SK-N-SH (cell line): Measurements from ENCODE around the gene FBXL12. TPM values are rescaled to one million over a fixed set of nuclear protein-coding genes. Genes with fewer than 3 reads are reported as not detected.

Experiments used
- CTCF ChIA-PET: fragments of 300-600, 350-600 bp; formaldehyde crosslinking; extraction: SDS; loops from one replicate; lab custom pipeline; 2021; lab: Yijun Ruan, JAX
- POLR2A ChIA-PET: fragments of 350-600 bp; sonication (Branson Sonifier 250); formaldehyde crosslinking; extraction: SDS; loops from one replicate; lab custom pipeline; 2020; ENCODE audit warnings: antibody characterized with exemption, inconsistent platforms; lab: Yijun Ruan, JAX
- DNase-seq: peaks from one replicate; pipeline ENCODE4 v3.0.0; 2012
- H2AFZ ChIP-seq: fragments of 200-600 bp; sonication (generic); 2 replicates; pipeline ENCODE4 v1.8.1; 2016; ENCODE audit warnings: antibody characterized with exemption, mild to moderate bottlenecking, low read depth
- H3F3A ChIP-seq: fragments of 200-600 bp; sonication (generic); replicated peaks from 2 replicates; pipeline ENCODE3; 2016; ENCODE audit warnings: antibody characterized with exemption, mild to moderate bottlenecking; ENCODE audit not compliant: insufficient read depth
- H3K27ac ChIP-seq, 2 experiments: fragments of 200-500 bp in 1 of 2; fragments of 200-600 bp in 1 of 2; sonication (Bioruptor generic) in 1 of 2; sonication (generic), shearing (Covaris generic) in 1 of 2; 2 replicates each; pipeline versions ENCODE4 v1.5.1 to v1.6.1; 2014 to 2016; ENCODE audit warnings: low read depth in 2 of 2, inconsistent platforms in 1 of 2, low read length in 1 of 2, mild to moderate bottlenecking in 1 of 2, mixed read lengths in 1 of 2
- H3K27me3 ChIP-seq: fragments of 200-600 bp; sonication (generic), shearing (Covaris generic); 2 replicates; pipeline ENCODE4 v1.6.1; 2016; ENCODE audit warnings: mixed run types; ENCODE audit not compliant: insufficient read depth
- H3K36me3 ChIP-seq, 2 experiments: fragments of 200-500 bp in 1 of 2; fragments of 200-600 bp in 1 of 2; sonication (Bioruptor generic) in 1 of 2; sonication (generic) in 1 of 2; replicated peaks in 1 of 2; 2 replicates each; pipeline versions ENCODE3 to v1.5.1; 2014 to 2016; ENCODE audit warnings: low read length in 1 of 2, mild to moderate bottlenecking in 1 of 2; ENCODE audit not compliant: insufficient read depth in 2 of 2, control insufficient read depth in 1 of 2
- H3K4me1 ChIP-seq, 2 experiments: fragments of 200-500 bp in 1 of 2; fragments of 200-600 bp in 1 of 2; sonication (Bioruptor generic) in 1 of 2; sonication (generic), shearing (Covaris generic) in 1 of 2; 2 replicates each; pipeline versions ENCODE4 v1.5.1 to v1.6.1; 2014 to 2016; ENCODE audit warnings: low read depth in 1 of 2, low read length in 1 of 2, mixed run types in 1 of 2; ENCODE audit not compliant: insufficient read depth in 2 of 2, control insufficient read depth in 1 of 2
- H3K4me2 ChIP-seq: fragments of 200-600 bp; sonication (generic), shearing (Covaris generic); 2 replicates; pipeline ENCODE4 v1.6.1; 2017; ENCODE audit warnings: mixed run types
- H3K4me3 ChIP-seq, 2 experiments: fragments of 200-500 bp in 1 of 2; fragments of 200-600 bp in 1 of 2; sonication (Bioruptor generic) in 1 of 2; sonication (generic), shearing (Covaris generic) in 1 of 2; 2 replicates each; pipeline versions ENCODE4 v1.5.1 to v1.8.1; 2014 to 2016; ENCODE audit warnings: low read depth in 2 of 2, inconsistent platforms in 1 of 2, low read length in 1 of 2, mild to moderate bottlenecking in 1 of 2, mixed read lengths in 1 of 2, moderate library complexity in 1 of 2
- H3K79me2 ChIP-seq: fragments of 200-600 bp; sonication (generic); 2 replicates; pipeline ENCODE4 v1.8.1; 2017; ENCODE audit warnings: mild to moderate bottlenecking; ENCODE audit not compliant: insufficient read depth
- H3K9ac ChIP-seq: fragments of 200-600 bp; sonication (generic); 2 replicates; pipeline ENCODE4 v1.6.1; 2017; ENCODE audit warnings: mixed run types
- H3K9me2 ChIP-seq: fragments of 200-600 bp; sonication (generic); 2 replicates; pipeline ENCODE4 v1.6.1; 2017; ENCODE audit warnings: mixed run types
- H3K9me3 ChIP-seq: fragments of 200-600 bp; sonication (generic); 2 replicates; pipeline ENCODE4 v1.6.1; 2017; ENCODE audit warnings: mixed run types, mild to moderate bottlenecking, moderate library complexity
- H4K20me1 ChIP-seq: fragments of 200-600 bp; sonication (generic); 2 replicates; pipeline ENCODE4 v1.6.1; 2017; ENCODE audit warnings: mild to moderate bottlenecking, mixed run types; ENCODE audit not compliant: insufficient read depth
- CTCF ChIP-seq: fragments of 200-600 bp; sonication (generic); IDR thresholded peaks from 2 replicates; pipeline ENCODE4 v1.6.1; 2017; ENCODE audit warnings: antibody characterized with exemption, mild to moderate bottlenecking, moderate library complexity
- ELF1 ChIP-seq: IDR thresholded peaks from 2 replicates; pipeline ENCODE4 v1.4.0; 2012
- EP300 ChIP-seq, 2 experiments: IDR thresholded peaks; 2 replicates each; pipeline versions ENCODE4 v1.4.0 to v1.6.1; 2012; ENCODE audit warnings: borderline replicate concordance in 1 of 2, low read depth in 1 of 2, low read length in 1 of 2
- EZH2phosphoT487 ChIP-seq: fragments of 200-600 bp; sonication (generic); IDR thresholded peaks from 2 replicates; pipeline ENCODE4 v1.6.1; 2017; ENCODE audit warnings: low read depth, mixed run types, mild to moderate bottlenecking, antibody characterized with exemption, moderate library complexity, borderline replicate concordance
- FOSL2 ChIP-seq: IDR thresholded peaks from 2 replicates; pipeline ENCODE4 v1.4.0; 2012; ENCODE audit warnings: low read depth, mild to moderate bottlenecking, moderate library complexity, borderline replicate concordance
- FOXJ3 ChIP-seq: sonication (generic); formaldehyde crosslinking; IDR thresholded peaks from 2 replicates; pipeline ENCODE4 v1.5.1; 2020; ENCODE audit warnings: mild to moderate bottlenecking, missing genetic modification reagents
- GATA2 ChIP-seq: sonication (generic); formaldehyde crosslinking; IDR thresholded peaks from 2 replicates; pipeline ENCODE4 v1.5.0; 2020; ENCODE audit warnings: mild to moderate bottlenecking, missing genetic modification reagents
- MAX ChIP-seq: IDR thresholded peaks from 2 replicates; pipeline ENCODE4 v1.4.0; 2012; ENCODE audit warnings: low read depth
- MXI1 ChIP-seq: IDR thresholded peaks from 2 replicates; pipeline ENCODE4 v1.6.1; 2012; ENCODE audit warnings: mild to moderate bottlenecking, low read depth, low read length, improper control_type of control experiment
- NFIC ChIP-seq: IDR thresholded peaks from 2 replicates; pipeline ENCODE4 v1.4.0; 2012; ENCODE audit warnings: borderline replicate concordance
- POLR2AphosphoS5 ChIP-seq: IDR thresholded peaks from 2 replicates; pipeline ENCODE4 v1.6.1; 2012; ENCODE audit warnings: low read depth, low read length
- RAD21 ChIP-seq: IDR thresholded peaks from 2 replicates; pipeline ENCODE4 v1.6.1; 2012; ENCODE audit warnings: mild to moderate bottlenecking, low read length
- RCOR1 ChIP-seq: fragments of 150-350 bp; IDR thresholded peaks from 2 replicates; pipeline ENCODE4 v1.6.1; 2017; ENCODE audit warnings: antibody characterized with exemption, low read length
- RFX5 ChIP-seq: IDR thresholded peaks from 2 replicates; pipeline ENCODE4 v1.6.1; 2012; ENCODE audit warnings: mild to moderate bottlenecking, improper control_type of control experiment, low read length
- SIN3A ChIP-seq: IDR thresholded peaks from 2 replicates; pipeline ENCODE4 v1.6.1; 2012; ENCODE audit warnings: low read depth, mild to moderate bottlenecking, low read length, moderate library complexity, borderline replicate concordance
- TCF12 ChIP-seq: IDR thresholded peaks from 2 replicates; pipeline ENCODE4 v1.4.0; 2012
- YY1 ChIP-seq: IDR thresholded peaks from 2 replicates; pipeline ENCODE4 v1.4.0; 2012; ENCODE audit warnings: low read depth, mild to moderate bottlenecking
- WGBS: methylation state at CpG from one replicate; pipeline ENCODE4 v1.1.6; 2017; ENCODE audit warnings: low lambda C conversion rate; 5-methylcytosine and 5-hydroxymethylcytosine counted together
- polyA plus RNA-seq, 3 experiments: library from polyadenylated mRNA; depleted of rRNA; stranded (reverse); fragments of >200 nt; gene quantifications; 2 replicates each; pipeline ENCODE4 v1.2.3, GENCODE V29; 2012
- TF ChIP-seq, protein P1 (sequence below): fragments of 150-350 bp; IDR thresholded peaks from 2 replicates; pipeline ENCODE4 v1.6.1; 2016; ENCODE audit warnings: mild to moderate bottlenecking, low read depth, low read length
- TF ChIP-seq, protein P2 (sequence below): fragments of 150-350 bp; IDR thresholded peaks from 2 replicates; pipeline ENCODE4 v1.6.1; 2017; ENCODE audit warnings: antibody characterized with exemption, low read length, low read depth, borderline replicate concordance
- TF ChIP-seq, protein P3 (sequence below): IDR thresholded peaks from 2 replicates; pipeline ENCODE4 v1.6.1; 2012; ENCODE audit warnings: mild to moderate bottlenecking, low read depth, low read length, moderate library complexity

Gene FBXL12
- polyA plus RNA-seq, 1 of the 3 experiments (the other 2 are of a cell fraction) = 27.1 TPM

- H3K27me3 ChIP-seq = no peaks in the 10 kb centered on the region
- H3K79me2 ChIP-seq = no peaks in the 10 kb centered on the region
- no peak for DNase-seq
- 79% methylated on average over 8 of the region's 8 CpGs for WGBS
- ChIA-PET CTCF (no interaction called here), POLR2A (no interaction called here)
- no peak for TF ChIP-seq GATA2 (CRISPR knock-in tag)
- TF ChIP-seq, protein P1, sequence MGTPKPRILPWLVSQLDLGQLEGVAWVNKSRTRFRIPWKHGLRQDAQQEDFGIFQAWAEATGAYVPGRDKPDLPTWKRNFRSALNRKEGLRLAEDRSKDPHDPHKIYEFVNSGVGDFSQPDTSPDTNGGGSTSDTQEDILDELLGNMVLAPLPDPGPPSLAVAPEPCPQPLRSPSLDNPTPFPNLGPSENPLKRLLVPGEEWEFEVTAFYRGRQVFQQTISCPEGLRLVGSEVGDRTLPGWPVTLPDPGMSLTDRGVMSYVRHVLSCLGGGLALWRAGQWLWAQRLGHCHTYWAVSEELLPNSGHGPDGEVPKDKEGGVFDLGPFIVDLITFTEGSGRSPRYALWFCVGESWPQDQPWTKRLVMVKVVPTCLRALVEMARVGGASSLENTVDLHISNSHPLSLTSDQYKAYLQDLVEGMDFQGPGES = no peak
- no peak for TF ChIP-seq RAD21
- no peak for TF ChIP-seq ELF1
- no peak for TF ChIP-seq FOXJ3 (CRISPR knock-in tag)
- no peak for TF ChIP-seq MAX
- TF ChIP-seq MXI1 = no peak
- no peak for TF ChIP-seq YY1
- no peak overlapping the region for H3K9ac ChIP-seq
- H3F3A ChIP-seq = no peaks in the 10 kb centered on the region
- no peak overlapping the region for H3K27ac ChIP-seq
- H3K4me2 ChIP-seq = no peak overlapping the region
- no peaks in the 10 kb centered on the region for H4K20me1 ChIP-seq
- H3K36me3 ChIP-seq = no peaks in the 10 kb centered on the region
- H3K9me2 ChIP-seq = no peaks in the 10 kb centered on the region
- peaks cover 4 to 7% of the 10 kb centered on the region in 2 experiments; a peak in 1 of 4 replicates for H3K4me1 ChIP-seq
- H3K4me3 ChIP-seq = no peak overlapping the region
- H3K9me3 ChIP-seq = no peaks in the 10 kb centered on the region
- no peak overlapping the region for H2AFZ ChIP-seq
These were observed 32.1 kb downstream of the FBXL12 start for GRCh38 chr19:9786819-9787218.

- Histone ChIP-seq H3K9me2 (no peaks in the 10 kb centered on the region), H3F3A (no peaks in the 10 kb centered on the region), H3K4me2 (peak overlapping the region; percentile 93; the same call in 1 of the 2 replicates), H3K79me2 (no peaks in the 10 kb centered on the region), H2AFZ (peak overlapping the region; percentile 99), H3K4me3 (peak overlapping the region; percentile 62 to 93; a peak in 3 of 4 replicates), H3K9ac (no peak overlapping the region), H3K27ac (peak overlapping the region; percentile 89 to 94), H3K27me3 (no peaks in the 10 kb centered on the region), H3K36me3 (no peaks in the 10 kb centered on the region), H4K20me1 (no peaks in the 10 kb centered on the region), H3K4me1 (peaks cover 4 to 7% of the 10 kb centered on the region in 2 experiments; a peak in 1 of 4 replicates), H3K9me3 (no peaks in the 10 kb centered on the region)
- TF ChIP-seq MAX (no peak), NFIC (no peak), FOSL2 (no peak), TCF12 (no peak), FOXJ3 (CRISPR knock-in tag) (no peak), EZH2phosphoT487 (no peak), RFX5 (no peak), YY1 (no peak), CTCF (no peak), EP300 (IDR thresholded peaks at IDR 0.05; ENCODE audit: borderline replicate concordance in 1 of 2, low read depth in 1 of 2, low read length in 1 of 2) (no peak), POLR2AphosphoS5 (no peak), SIN3A (no peak), GATA2 (CRISPR knock-in tag) (no peak), MXI1 (no peak), RCOR1 (no peak), ELF1 (no peak)
- TF ChIP-seq, protein P2, sequence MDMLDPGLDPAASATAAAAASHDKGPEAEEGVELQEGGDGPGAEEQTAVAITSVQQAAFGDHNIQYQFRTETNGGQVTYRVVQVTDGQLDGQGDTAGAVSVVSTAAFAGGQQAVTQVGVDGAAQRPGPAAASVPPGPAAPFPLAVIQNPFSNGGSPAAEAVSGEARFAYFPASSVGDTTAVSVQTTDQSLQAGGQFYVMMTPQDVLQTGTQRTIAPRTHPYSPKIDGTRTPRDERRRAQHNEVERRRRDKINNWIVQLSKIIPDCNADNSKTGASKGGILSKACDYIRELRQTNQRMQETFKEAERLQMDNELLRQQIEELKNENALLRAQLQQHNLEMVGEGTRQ = no peak
- TF ChIP-seq, protein P3, sequence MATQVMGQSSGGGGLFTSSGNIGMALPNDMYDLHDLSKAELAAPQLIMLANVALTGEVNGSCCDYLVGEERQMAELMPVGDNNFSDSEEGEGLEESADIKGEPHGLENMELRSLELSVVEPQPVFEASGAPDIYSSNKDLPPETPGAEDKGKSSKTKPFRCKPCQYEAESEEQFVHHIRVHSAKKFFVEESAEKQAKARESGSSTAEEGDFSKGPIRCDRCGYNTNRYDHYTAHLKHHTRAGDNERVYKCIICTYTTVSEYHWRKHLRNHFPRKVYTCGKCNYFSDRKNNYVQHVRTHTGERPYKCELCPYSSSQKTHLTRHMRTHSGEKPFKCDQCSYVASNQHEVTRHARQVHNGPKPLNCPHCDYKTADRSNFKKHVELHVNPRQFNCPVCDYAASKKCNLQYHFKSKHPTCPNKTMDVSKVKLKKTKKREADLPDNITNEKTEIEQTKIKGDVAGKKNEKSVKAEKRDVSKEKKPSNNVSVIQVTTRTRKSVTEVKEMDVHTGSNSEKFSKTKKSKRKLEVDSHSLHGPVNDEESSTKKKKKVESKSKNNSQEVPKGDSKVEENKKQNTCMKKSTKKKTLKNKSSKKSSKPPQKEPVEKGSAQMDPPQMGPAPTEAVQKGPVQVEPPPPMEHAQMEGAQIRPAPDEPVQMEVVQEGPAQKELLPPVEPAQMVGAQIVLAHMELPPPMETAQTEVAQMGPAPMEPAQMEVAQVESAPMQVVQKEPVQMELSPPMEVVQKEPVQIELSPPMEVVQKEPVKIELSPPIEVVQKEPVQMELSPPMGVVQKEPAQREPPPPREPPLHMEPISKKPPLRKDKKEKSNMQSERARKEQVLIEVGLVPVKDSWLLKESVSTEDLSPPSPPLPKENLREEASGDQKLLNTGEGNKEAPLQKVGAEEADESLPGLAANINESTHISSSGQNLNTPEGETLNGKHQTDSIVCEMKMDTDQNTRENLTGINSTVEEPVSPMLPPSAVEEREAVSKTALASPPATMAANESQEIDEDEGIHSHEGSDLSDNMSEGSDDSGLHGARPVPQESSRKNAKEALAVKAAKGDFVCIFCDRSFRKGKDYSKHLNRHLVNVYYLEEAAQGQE = no peak
- DNase-seq = no peak
- CTCF ChIA-PET = no interaction called here
- POLR2A ChIA-PET = no interaction called here
- WGBS = 71% methylated on average over 9 of the region's 9 CpGs
These were observed 32.5 kb downstream of the FBXL12 start for GRCh38 chr19:9786342-9786741.
